Measurements from ENCODE around the gene TNP2. TPM values are rescaled to one million over a fixed set of nuclear protein-coding genes. Genes with fewer than 3 reads are reported as not detected.

TNP2 gene
- total RNA-seq, 1 experiment from 2014 or later = not detected

DNA sequence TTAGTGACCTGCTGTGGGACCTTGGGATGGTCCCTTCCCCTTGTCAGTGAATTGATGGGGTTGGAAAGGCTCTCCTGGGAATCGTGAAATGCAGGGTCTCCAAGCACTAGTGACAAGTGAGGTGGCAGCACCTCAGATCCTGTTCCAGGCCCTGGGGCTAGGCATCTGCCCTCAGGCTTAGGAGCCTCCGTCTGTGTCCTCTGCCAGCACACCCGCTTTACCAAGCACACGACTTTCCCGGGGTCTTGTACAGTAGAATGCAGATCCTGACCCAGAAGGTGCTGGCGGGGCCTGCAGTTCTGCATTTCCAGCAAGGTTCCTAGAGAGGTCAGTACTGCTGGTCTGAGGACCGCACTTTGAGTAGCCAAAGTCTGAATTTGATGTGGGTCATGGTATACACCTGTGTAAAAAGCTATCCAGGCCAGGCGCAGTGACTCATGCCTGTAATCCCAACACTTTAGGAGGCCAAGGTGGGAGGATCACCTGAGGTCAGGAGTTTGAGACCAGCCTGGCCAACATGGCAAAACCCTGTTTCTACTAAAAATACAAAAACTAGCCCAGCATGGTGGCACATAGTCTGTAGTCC, 45.3 kb upstream of the TNP2 start:
- no peak for ATAC-seq
- DNase-seq (ENCODE audit: low read depth, low spot score) = no peak
- BruUV-seq (replicated peaks) = no TSS peak
- in situ Hi-C loops (cut with HindIII; ENCODE audit: low pct_unique_long_range_greater_than_20kb, low sequenced_read_pairs) = no loop called here
- H3K4me1 ChIP-seq (ENCODE audit: control insufficient read depth, insufficient read depth, low read length) = peaks cover 18% of the 10 kb centered on the region
- H3K9me3 ChIP-seq (ENCODE audit: control insufficient read depth, insufficient read depth, low read depth, low read length) = no peaks in the 10 kb centered on the region
- H3K27me3 ChIP-seq (ENCODE audit: control insufficient read depth, insufficient read depth, low read length) = no peaks in the 10 kb centered on the region
- ChIA-PET POLR2A (interaction anchor here (0.6 kb wide), 1 partner anchor 13 kb away, joined by 6 read pairs; no protein-coding TSS in a partner anchor), CTCF (no interaction called here)
- intact Hi-C loops (cut with micrococcal nuclease; ENCODE audit: unreplicated experiment) = no loop called here
- H3K36me3 ChIP-seq (ENCODE audit: control insufficient read depth, insufficient read depth, low read length) = no peaks in the 10 kb centered on the region
- H3K27ac ChIP-seq (ENCODE audit: low read length) = no peak overlapping the region
- no peak for TF ChIP-seq SIN3A (IDR thresholded peaks at IDR 0.05; ENCODE audit: borderline replicate concordance, insufficient read depth, low read depth, low read length)
- TF ChIP-seq TCF7L2 (IDR thresholded peaks at IDR 0.05; ENCODE audit: low read depth, low read length) = no peak
- no peak for TF ChIP-seq POLR2AphosphoS5 (IDR thresholded peaks at IDR 0.05; ENCODE audit: low read depth, low read length)
- no peak for TF ChIP-seq REST (IDR thresholded peaks at IDR 0.05; ENCODE audit: insufficient read depth in 1 of 2, low read depth in 2 of 2, low read length in 1 of 2)
- TF ChIP-seq, protein P1, sequence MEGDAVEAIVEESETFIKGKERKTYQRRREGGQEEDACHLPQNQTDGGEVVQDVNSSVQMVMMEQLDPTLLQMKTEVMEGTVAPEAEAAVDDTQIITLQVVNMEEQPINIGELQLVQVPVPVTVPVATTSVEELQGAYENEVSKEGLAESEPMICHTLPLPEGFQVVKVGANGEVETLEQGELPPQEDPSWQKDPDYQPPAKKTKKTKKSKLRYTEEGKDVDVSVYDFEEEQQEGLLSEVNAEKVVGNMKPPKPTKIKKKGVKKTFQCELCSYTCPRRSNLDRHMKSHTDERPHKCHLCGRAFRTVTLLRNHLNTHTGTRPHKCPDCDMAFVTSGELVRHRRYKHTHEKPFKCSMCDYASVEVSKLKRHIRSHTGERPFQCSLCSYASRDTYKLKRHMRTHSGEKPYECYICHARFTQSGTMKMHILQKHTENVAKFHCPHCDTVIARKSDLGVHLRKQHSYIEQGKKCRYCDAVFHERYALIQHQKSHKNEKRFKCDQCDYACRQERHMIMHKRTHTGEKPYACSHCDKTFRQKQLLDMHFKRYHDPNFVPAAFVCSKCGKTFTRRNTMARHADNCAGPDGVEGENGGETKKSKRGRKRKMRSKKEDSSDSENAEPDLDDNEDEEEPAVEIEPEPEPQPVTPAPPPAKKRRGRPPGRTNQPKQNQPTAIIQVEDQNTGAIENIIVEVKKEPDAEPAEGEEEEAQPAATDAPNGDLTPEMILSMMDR (IDR thresholded peaks at IDR 0.05) = no peak
- H3K4me3 ChIP-seq (ENCODE audit: low read depth in 2 of 2, low read length in 2 of 2) = no peak overlapping the region

DNA sequence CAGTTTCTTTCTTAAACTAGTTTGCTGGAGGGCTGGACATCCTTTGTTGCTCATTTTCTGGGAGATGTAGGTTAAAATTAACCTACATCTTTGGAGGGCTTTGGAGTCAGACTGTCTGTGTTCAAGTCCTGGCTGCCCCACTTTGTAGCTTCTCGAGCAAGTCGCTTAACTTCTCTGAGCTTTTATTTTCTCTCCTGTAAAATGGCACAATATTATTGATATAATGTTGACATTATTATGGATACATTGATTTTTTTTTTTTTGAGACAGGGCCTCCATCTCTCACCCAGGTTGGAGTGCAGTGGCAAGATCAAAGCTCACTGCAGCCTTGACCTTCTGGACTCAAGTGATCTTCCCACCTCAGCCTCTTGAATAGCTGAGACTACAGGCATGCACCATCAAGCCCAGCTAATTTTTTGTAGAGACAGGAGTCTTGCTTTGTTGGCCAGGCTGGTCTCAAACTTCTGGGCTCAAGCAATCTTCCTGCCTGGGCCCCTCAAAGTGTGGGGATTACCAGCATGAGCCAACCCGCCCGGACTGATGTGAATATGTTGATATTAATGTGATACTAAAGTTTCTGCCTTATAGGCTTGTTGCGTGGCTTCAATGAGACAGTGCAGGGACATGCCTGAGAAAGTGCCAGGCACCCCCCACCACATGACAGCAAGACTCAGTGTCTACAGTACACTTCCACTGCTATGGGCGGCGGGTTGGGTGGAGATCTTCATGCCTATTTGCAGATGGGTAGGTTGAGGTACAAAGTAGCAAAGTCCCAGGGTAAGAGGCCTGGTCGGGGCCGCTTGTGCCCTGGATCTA, 44.6 kb upstream of the TNP2 start:
- Histone ChIP-seq H3K9me3 (ENCODE audit: control insufficient read depth, insufficient read depth, low read depth, low read length) (no peaks in the 10 kb centered on the region), H3K27ac (ENCODE audit: low read length) (no peak overlapping the region), H3K4me3 (ENCODE audit: low read depth in 2 of 2, low read length in 2 of 2) (no peak overlapping the region), H3K36me3 (ENCODE audit: control insufficient read depth, insufficient read depth, low read length) (no peaks in the 10 kb centered on the region), H3K4me1 (ENCODE audit: control insufficient read depth, insufficient read depth, low read length) (peaks cover 18% of the 10 kb centered on the region), H3K27me3 (ENCODE audit: control insufficient read depth, insufficient read depth, low read length) (no peaks in the 10 kb centered on the region)
- DNase-seq (ENCODE audit: low read depth, low spot score) (no peak), ATAC-seq (no peak)
- BruUV-seq (replicated peaks) = no TSS peak
- intact Hi-C loops (cut with micrococcal nuclease; ENCODE audit: unreplicated experiment) = no loop called here
- TF ChIP-seq POLR2AphosphoS5 (IDR thresholded peaks at IDR 0.05; ENCODE audit: low read depth, low read length) = no peak
- TF ChIP-seq, protein P1 (IDR thresholded peaks at IDR 0.05) = no peak
- no peak for TF ChIP-seq TCF7L2 (IDR thresholded peaks at IDR 0.05; ENCODE audit: low read depth, low read length)
- no peak for TF ChIP-seq REST (IDR thresholded peaks at IDR 0.05; ENCODE audit: insufficient read depth in 1 of 2, low read depth in 2 of 2, low read length in 1 of 2)
- no peak for TF ChIP-seq SIN3A (IDR thresholded peaks at IDR 0.05; ENCODE audit: borderline replicate concordance, insufficient read depth, low read depth, low read length)
- in situ Hi-C loops (cut with HindIII; ENCODE audit: low pct_unique_long_range_greater_than_20kb, low sequenced_read_pairs) = no loop called here
- CTCF ChIA-PET = no interaction called here
- POLR2A ChIA-PET = interaction anchor here (0.6 kb wide), 1 partner anchor 13 kb away, joined by 6 read pairs; no protein-coding TSS in a partner anchor

Measured in Panc1 (cell line).